Tibial nerve (tissue), 4 donors: ENCODE measurements around the gene HOTAIR.

ENCODE experiments used
- EP300 ChIP-seq, 2 donors: sonication (generic); formaldehyde crosslinking; IDR thresholded peaks; one replicate each; pipeline ENCODE4 v1.6.1; 2017; ENCODE audit warnings: antibody characterized with exemption in 2 of 2, mild to moderate bottlenecking in 1 of 2
- TF ChIP-seq, protein P1 (sequence below), 5 experiments: fragments of 200-600 bp in 3 of 5; fragments of 450-650 bp in 2 of 5; sonication (generic) in 3 of 5; IDR thresholded peaks; one replicate each; pipeline ENCODE4 v1.5.1; 2016 to 2019; ENCODE audit warnings: antibody characterized with exemption in 5 of 5, mild to moderate bottlenecking in 3 of 5, moderate library complexity in 2 of 5

DNA sequence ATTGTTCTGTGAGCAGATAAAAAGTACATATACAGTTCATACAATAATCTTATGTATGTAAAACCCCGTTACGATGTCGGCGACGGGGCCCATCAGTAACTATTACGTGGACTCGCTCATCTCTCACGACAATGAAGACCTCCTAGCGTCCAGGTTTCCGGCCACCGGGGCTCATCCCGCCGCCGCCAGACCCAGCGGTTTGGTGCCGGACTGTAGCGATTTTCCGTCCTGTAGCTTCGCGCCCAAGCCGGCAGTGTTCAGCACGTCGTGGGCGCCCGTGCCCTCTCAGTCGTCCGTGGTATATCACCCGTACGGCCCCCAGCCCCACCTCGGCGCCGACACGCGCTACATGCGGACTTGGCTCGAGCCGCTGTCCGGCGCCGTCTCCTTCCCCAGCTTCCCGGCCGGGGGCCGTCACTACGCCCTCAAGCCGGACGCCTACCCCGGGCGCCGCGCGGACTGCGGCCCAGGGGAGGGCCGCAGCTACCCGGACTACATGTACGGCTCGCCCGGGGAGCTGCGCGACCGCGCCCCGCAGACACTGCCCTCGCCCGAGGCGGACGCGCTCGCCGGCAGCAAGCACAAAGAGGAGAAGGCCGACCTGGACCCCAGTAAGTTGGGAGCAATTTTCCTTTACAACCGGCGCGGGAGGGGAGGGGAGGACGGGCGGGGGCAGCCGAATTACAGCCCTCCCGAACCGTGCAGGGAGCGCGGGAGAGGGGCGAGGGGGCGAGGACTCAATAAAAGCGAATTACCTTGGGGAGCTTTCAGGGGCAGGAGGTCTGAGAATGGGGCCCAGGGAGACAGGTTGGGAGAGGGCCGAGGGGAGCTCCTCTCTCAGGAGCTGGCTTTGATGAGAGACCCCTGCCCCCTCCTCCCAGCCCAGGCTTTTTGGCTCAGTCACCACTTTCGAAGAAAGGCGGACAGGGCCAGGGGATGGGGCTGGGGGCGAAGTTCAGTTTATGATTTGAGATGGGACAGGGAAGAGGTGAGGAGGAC is 25.7 kb upstream of the HOTAIR start, which contains the start of gene HOXC9:
- TF ChIP-seq, protein P1, sequence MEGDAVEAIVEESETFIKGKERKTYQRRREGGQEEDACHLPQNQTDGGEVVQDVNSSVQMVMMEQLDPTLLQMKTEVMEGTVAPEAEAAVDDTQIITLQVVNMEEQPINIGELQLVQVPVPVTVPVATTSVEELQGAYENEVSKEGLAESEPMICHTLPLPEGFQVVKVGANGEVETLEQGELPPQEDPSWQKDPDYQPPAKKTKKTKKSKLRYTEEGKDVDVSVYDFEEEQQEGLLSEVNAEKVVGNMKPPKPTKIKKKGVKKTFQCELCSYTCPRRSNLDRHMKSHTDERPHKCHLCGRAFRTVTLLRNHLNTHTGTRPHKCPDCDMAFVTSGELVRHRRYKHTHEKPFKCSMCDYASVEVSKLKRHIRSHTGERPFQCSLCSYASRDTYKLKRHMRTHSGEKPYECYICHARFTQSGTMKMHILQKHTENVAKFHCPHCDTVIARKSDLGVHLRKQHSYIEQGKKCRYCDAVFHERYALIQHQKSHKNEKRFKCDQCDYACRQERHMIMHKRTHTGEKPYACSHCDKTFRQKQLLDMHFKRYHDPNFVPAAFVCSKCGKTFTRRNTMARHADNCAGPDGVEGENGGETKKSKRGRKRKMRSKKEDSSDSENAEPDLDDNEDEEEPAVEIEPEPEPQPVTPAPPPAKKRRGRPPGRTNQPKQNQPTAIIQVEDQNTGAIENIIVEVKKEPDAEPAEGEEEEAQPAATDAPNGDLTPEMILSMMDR (IDR thresholded peaks at IDR 0.05): peak in 1 of 5 experiments; percentile 12
- peak in 1 of 2 donors; percentile 42 for TF ChIP-seq EP300 (IDR thresholded peaks at IDR 0.05)
